Parathyroid adenoma (tissue), 2 donors: ENCODE data around the gene TMX4.
A peak's percentile ranks its signal among the peaks of the same experiment; 100 is the strongest.

Experiments used
- H2AFZ ChIP-seq: fragments of 300-600 bp; sonication (generic); one replicate; pipeline ENCODE4 v1.7.0; 2017; ENCODE audit warnings: antibody characterized with exemption, mild to moderate bottlenecking
- H3K27ac ChIP-seq: fragments of 300-600 bp; sonication (generic); one replicate; pipeline ENCODE4 v1.7.0; 2017
- H3K27me3 ChIP-seq: fragments of 300-600 bp; sonication (generic); one replicate; pipeline ENCODE4 v1.7.0; 2017; ENCODE audit warnings: low read length; ENCODE audit not compliant: control insufficient read depth, insufficient read depth
- H3K36me3 ChIP-seq: fragments of 300-600 bp; sonication (generic); one replicate; pipeline ENCODE4 v1.7.0; 2017; ENCODE audit warnings: low read length; ENCODE audit not compliant: control insufficient read depth, insufficient read depth
- H3K4me1 ChIP-seq: fragments of 300-600 bp; sonication (generic); one replicate; pipeline ENCODE4 v1.7.0; 2017; ENCODE audit warnings: control low read depth
- H3K4me2 ChIP-seq: fragments of 300-600 bp; sonication (generic); one replicate; pipeline ENCODE4 v1.7.0; 2017; ENCODE audit warnings: low read length
- H3K4me3 ChIP-seq: fragments of 300-600 bp; sonication (generic); one replicate; pipeline ENCODE4 v1.7.0; 2017; ENCODE audit warnings: low read depth, low read length
- H3K79me2 ChIP-seq: fragments of 300-600 bp; sonication (generic); one replicate; pipeline ENCODE4 v1.7.0; 2017; ENCODE audit warnings: control low read depth
- H3K9ac ChIP-seq: fragments of 300-600 bp; sonication (generic); one replicate; pipeline ENCODE4 v1.7.0; 2017; ENCODE audit warnings: mild to moderate bottlenecking
- H3K9me3 ChIP-seq: fragments of 300-600 bp; sonication (generic); one replicate; pipeline ENCODE4 v1.7.0; 2017; ENCODE audit warnings: low read length; ENCODE audit not compliant: control insufficient read depth
- CTCF ChIP-seq: fragments of 300-600 bp; sonication (generic); IDR thresholded peaks from one replicate; pipeline ENCODE4 v1.7.0; 2017; ENCODE audit warnings: antibody characterized with exemption, mild to moderate bottlenecking
- donor health status: primary hyperparathyroidism.

The TMX4 gene

GRCh38 chr20:8019246-8019997 is at the start of gene TMX4:
TMX4 (minus strand) TSS chr20:8019761; CDS start chr20:8019613, 148 bp downstream.
- peaks cover 9% of the 10 kb centered on the region for H3K79me2 ChIP-seq
- peak; percentile 58 for TF ChIP-seq CTCF
- peaks cover 8% of the 10 kb centered on the region for H3K4me1 ChIP-seq
- peak within 1 kb of the TSS; percentile 80 for H3K4me3 ChIP-seq
- H3K4me2 ChIP-seq, result peak within 1 kb of the TSS; percentile 72
- peak within 1 kb of the TSS; percentile 89 for H3K9ac ChIP-seq
- H3K36me3 ChIP-seq, result no peaks in the 10 kb centered on the region
- H3K27ac ChIP-seq, result peak within 1 kb of the TSS; percentile 88
- H3K27me3 ChIP-seq, result no peaks in the 10 kb centered on the region
- H3K9me3 ChIP-seq, result no peaks in the 10 kb centered on the region
- peak within 1 kb of the TSS; percentile 91 for H2AFZ ChIP-seq

- H3K4me2 ChIP-seq, result peak overlapping the region; percentile 49
- peaks cover 35% of the 10 kb centered on the region for H3K4me1 ChIP-seq
- H3K9ac ChIP-seq, result no peak overlapping the region
- H3K27me3 ChIP-seq, result no peaks in the 10 kb centered on the region
- H3K36me3 ChIP-seq, result no peaks in the 10 kb centered on the region
- TF ChIP-seq CTCF, result no peak
- H2AFZ ChIP-seq, result no peak overlapping the region
- peak overlapping the region; percentile 9 for H3K27ac ChIP-seq
- H3K4me3 ChIP-seq, result no peak overlapping the region
- no peaks in the 10 kb centered on the region for H3K79me2 ChIP-seq
- H3K9me3 ChIP-seq, result no peaks in the 10 kb centered on the region
Measured at GRCh38 chr20:8067082-8067481, 47.5 kb upstream of the TMX4 start.

GRCh38 chr20:8066662-8067061 is 47.1 kb upstream of the TMX4 start:
- Histone ChIP-seq H3K9me3 (no peaks in the 10 kb centered on the region), H3K9ac (no peak overlapping the region), H3K27me3 (no peaks in the 10 kb centered on the region), H3K4me2 (peak overlapping the region; percentile 49), H3K27ac (peak overlapping the region; percentile 9), H3K36me3 (no peaks in the 10 kb centered on the region), H2AFZ (no peak overlapping the region), H3K4me1 (peaks cover 38% of the 10 kb centered on the region), H3K4me3 (no peak overlapping the region), H3K79me2 (no peaks in the 10 kb centered on the region)
- no peak for TF ChIP-seq CTCF

GRCh38 chr20:8065691-8066090 is 46.1 kb upstream of the TMX4 start:
- H3K27ac ChIP-seq, result peak overlapping the region; percentile 58
- H3K4me3 ChIP-seq, result no peak overlapping the region
- no peaks in the 10 kb centered on the region for H3K79me2 ChIP-seq
- no peaks in the 10 kb centered on the region for H3K27me3 ChIP-seq
- no peak overlapping the region for H3K9ac ChIP-seq
- no peaks in the 10 kb centered on the region for H3K36me3 ChIP-seq
- H2AFZ ChIP-seq, result no peak overlapping the region
- H3K4me2 ChIP-seq, result peak overlapping the region; percentile 36
- no peaks in the 10 kb centered on the region for H3K9me3 ChIP-seq
- no peak for TF ChIP-seq CTCF
- peaks cover 34% of the 10 kb centered on the region for H3K4me1 ChIP-seq

- Histone ChIP-seq H3K79me2 (no peaks in the 10 kb centered on the region), H3K9me3 (no peaks in the 10 kb centered on the region), H3K9ac (no peak overlapping the region), H2AFZ (peak overlapping the region; percentile 21), H3K4me2 (no peak overlapping the region), H3K4me3 (no peak overlapping the region), H3K4me1 (peaks cover 31% of the 10 kb centered on the region), H3K36me3 (no peaks in the 10 kb centered on the region), H3K27ac (no peak overlapping the region), H3K27me3 (no peaks in the 10 kb centered on the region)
- no peak for TF ChIP-seq CTCF
Measured at GRCh38 chr20:8062756-8063155, 43.2 kb upstream of the TMX4 start.
